GM23338 (cell line): Measurements from ENCODE around the gene WDR33. TPM values are rescaled to one million over a fixed set of nuclear protein-coding genes. Genes with fewer than 3 reads are reported as not detected.

Source experiments
- ATAC-seq: fragments of 200-7000 bp; cut with Tn5 transposase; 3 replicates; pipeline ENCODE4 v1.9.1; 2020
- DNase-seq: peaks from one replicate; pipeline ENCODE4 v3.0.0-alpha.2; 2015; ENCODE audit warnings: low spot score
- H2AFZ ChIP-seq: fragments of 200-600 bp; sonication (generic); 2 replicates; pipeline ENCODE4 v1.8.0; 2016; ENCODE audit warnings: antibody characterized with exemption, mild to moderate bottlenecking, moderate library complexity
- H3F3A ChIP-seq: fragments of 200-600 bp; sonication (generic); replicated peaks from 2 replicates; pipeline ENCODE4 v1.8.0; 2017; ENCODE audit warnings: antibody characterized with exemption, mixed run types, low read depth
- H3K27ac ChIP-seq: fragments of 200-600 bp; sonication (generic); 2 replicates; pipeline ENCODE4 v1.6.1; 2016; ENCODE audit warnings: low read depth
- H3K27me3 ChIP-seq: fragments of 200-600 bp; sonication (generic); 2 replicates; pipeline ENCODE4 v1.8.0; 2016; ENCODE audit warnings: mild to moderate bottlenecking, mixed run types, moderate library complexity; ENCODE audit not compliant: insufficient read depth
- H3K36me3 ChIP-seq: fragments of 200-600 bp; sonication (generic); 2 replicates; pipeline ENCODE4 v1.8.0; 2016; ENCODE audit warnings: mild to moderate bottlenecking; ENCODE audit not compliant: insufficient read depth
- H3K4me1 ChIP-seq: fragments of 200-600 bp; sonication (generic); 2 replicates; pipeline ENCODE4 v1.8.0; 2016; ENCODE audit warnings: mild to moderate bottlenecking, moderate library complexity; ENCODE audit not compliant: insufficient read depth
- H3K4me2 ChIP-seq: fragments of 200-600 bp; sonication (generic); 2 replicates; pipeline ENCODE4 v1.7.1; 2017; ENCODE audit warnings: mixed run types
- H3K4me3 ChIP-seq: fragments of 200-600 bp; sonication (generic); 2 replicates; pipeline ENCODE4 v1.6.1; 2016; ENCODE audit warnings: mixed run types
- H3K79me2 ChIP-seq: fragments of 200-600 bp; sonication (generic); replicated peaks from 2 replicates; pipeline ENCODE4 v1.8.0; 2017; ENCODE audit warnings: mild to moderate bottlenecking; ENCODE audit not compliant: insufficient read depth
- H3K9me2 ChIP-seq: fragments of 200-600 bp; sonication (generic); 2 replicates; pipeline ENCODE4 v1.8.0; 2017; ENCODE audit not compliant: insufficient read depth
- H4K20me1 ChIP-seq: fragments of 200-600 bp; sonication (generic); replicated peaks from 2 replicates; pipeline ENCODE4 v1.8.0; 2017; ENCODE audit warnings: mild to moderate bottlenecking; ENCODE audit not compliant: insufficient read depth
- H3K27ac Mint-ChIP-seq: 2 replicates; pipeline ENCODE4 v1.8.0; 2020; ENCODE audit warnings: inconsistent platforms, mild to moderate bottlenecking, moderate library complexity, mixed read lengths
- H3K27me3 Mint-ChIP-seq: 3 replicates; pipeline ENCODE4 v1.8.0; 2022; ENCODE audit warnings: low read depth, mild to moderate bottlenecking, moderate library complexity, mixed read lengths, inconsistent platforms; ENCODE audit not compliant: insufficient read depth, poor library complexity
- H3K36me3 Mint-ChIP-seq: 3 replicates; pipeline ENCODE4 v1.8.0; 2021; ENCODE audit warnings: low read depth, mild to moderate bottlenecking, inconsistent platforms, moderate library complexity, mixed read lengths
- H3K4me1 Mint-ChIP-seq: 3 replicates; pipeline ENCODE4 v1.8.0; 2020; ENCODE audit warnings: mild to moderate bottlenecking, inconsistent platforms, mixed read lengths
- H3K4me3 Mint-ChIP-seq: 3 replicates; pipeline ENCODE4 v1.8.0; 2021; ENCODE audit warnings: moderate library complexity, mild to moderate bottlenecking, inconsistent platforms, mixed read lengths
- H3K9me3 Mint-ChIP-seq: 3 replicates; pipeline ENCODE4 v1.8.0; 2020; ENCODE audit warnings: moderate library complexity, mild to moderate bottlenecking, inconsistent platforms, mixed read lengths
- CREB1 ChIP-seq: fragments of 250-450 bp; sonication (Bioruptor Pico); IDR thresholded peaks from 2 replicates; pipeline ENCODE4 v1.5.0; 2020; ENCODE audit warnings: low read depth, mild to moderate bottlenecking, moderate library complexity
- EZH2 ChIP-seq: fragments of 200-600 bp; sonication (generic); IDR thresholded peaks from one replicate; pipeline ENCODE4 v1.8.0; 2017; ENCODE audit warnings: antibody characterized with exemption, mild to moderate bottlenecking, low read depth; ENCODE audit not compliant: unreplicated experiment
- JUNB ChIP-seq: IDR thresholded peaks from one replicate; pipeline ENCODE4 v1.6.1; 2016; ENCODE audit warnings: antibody characterized with exemption; ENCODE audit not compliant: unreplicated experiment
- NANOG ChIP-seq: IDR thresholded peaks from 2 replicates; pipeline ENCODE4 v1.6.1; 2016; ENCODE audit warnings: antibody characterized with exemption, borderline replicate concordance
- POLR2AphosphoS5 ChIP-seq: IDR thresholded peaks from 2 replicates; pipeline ENCODE4 v1.6.1; 2016; ENCODE audit warnings: antibody characterized with exemption, low read depth
- ZNF331 ChIP-seq: fragments of 250-450 bp; sonication (Bioruptor Pico); IDR thresholded peaks from 2 replicates; pipeline ENCODE4 v1.5.0; 2020; ENCODE audit warnings: low read depth, mild to moderate bottlenecking, moderate library complexity
- polyA plus RNA-seq: library from polyadenylated mRNA; unstranded; fragments of >200 nt; fragmentation: Nextera tagmentation; extraction: Ambion mirVana; gene quantifications from 2 replicates; pipeline ENCODE4 v1.2.1, GENCODE V29; 2016
- total RNA-seq: library from RNA; depleted of rRNA; stranded (reverse); fragments of >200 nt; shearing (Covaris generic); gene quantifications from 2 replicates; pipeline ENCODE4 v1.2.3, GENCODE V29; 2014
- TF ChIP-seq, protein P1 (sequence below): fragments of 250-450 bp; sonication (Bioruptor Pico); IDR thresholded peaks from 2 replicates; pipeline ENCODE4 v1.5.0; 2020; ENCODE audit warnings: mild to moderate bottlenecking, moderate library complexity

Gene WDR33
- total and polyA plus RNA-seq, 2 experiments from 2014 or later: 37.2 to 54.7 TPM

GRCh38 chr2:127654084-127654837 lies 156.7 kb downstream of the WDR33 start (continued):
- TF ChIP-seq, protein P1, sequence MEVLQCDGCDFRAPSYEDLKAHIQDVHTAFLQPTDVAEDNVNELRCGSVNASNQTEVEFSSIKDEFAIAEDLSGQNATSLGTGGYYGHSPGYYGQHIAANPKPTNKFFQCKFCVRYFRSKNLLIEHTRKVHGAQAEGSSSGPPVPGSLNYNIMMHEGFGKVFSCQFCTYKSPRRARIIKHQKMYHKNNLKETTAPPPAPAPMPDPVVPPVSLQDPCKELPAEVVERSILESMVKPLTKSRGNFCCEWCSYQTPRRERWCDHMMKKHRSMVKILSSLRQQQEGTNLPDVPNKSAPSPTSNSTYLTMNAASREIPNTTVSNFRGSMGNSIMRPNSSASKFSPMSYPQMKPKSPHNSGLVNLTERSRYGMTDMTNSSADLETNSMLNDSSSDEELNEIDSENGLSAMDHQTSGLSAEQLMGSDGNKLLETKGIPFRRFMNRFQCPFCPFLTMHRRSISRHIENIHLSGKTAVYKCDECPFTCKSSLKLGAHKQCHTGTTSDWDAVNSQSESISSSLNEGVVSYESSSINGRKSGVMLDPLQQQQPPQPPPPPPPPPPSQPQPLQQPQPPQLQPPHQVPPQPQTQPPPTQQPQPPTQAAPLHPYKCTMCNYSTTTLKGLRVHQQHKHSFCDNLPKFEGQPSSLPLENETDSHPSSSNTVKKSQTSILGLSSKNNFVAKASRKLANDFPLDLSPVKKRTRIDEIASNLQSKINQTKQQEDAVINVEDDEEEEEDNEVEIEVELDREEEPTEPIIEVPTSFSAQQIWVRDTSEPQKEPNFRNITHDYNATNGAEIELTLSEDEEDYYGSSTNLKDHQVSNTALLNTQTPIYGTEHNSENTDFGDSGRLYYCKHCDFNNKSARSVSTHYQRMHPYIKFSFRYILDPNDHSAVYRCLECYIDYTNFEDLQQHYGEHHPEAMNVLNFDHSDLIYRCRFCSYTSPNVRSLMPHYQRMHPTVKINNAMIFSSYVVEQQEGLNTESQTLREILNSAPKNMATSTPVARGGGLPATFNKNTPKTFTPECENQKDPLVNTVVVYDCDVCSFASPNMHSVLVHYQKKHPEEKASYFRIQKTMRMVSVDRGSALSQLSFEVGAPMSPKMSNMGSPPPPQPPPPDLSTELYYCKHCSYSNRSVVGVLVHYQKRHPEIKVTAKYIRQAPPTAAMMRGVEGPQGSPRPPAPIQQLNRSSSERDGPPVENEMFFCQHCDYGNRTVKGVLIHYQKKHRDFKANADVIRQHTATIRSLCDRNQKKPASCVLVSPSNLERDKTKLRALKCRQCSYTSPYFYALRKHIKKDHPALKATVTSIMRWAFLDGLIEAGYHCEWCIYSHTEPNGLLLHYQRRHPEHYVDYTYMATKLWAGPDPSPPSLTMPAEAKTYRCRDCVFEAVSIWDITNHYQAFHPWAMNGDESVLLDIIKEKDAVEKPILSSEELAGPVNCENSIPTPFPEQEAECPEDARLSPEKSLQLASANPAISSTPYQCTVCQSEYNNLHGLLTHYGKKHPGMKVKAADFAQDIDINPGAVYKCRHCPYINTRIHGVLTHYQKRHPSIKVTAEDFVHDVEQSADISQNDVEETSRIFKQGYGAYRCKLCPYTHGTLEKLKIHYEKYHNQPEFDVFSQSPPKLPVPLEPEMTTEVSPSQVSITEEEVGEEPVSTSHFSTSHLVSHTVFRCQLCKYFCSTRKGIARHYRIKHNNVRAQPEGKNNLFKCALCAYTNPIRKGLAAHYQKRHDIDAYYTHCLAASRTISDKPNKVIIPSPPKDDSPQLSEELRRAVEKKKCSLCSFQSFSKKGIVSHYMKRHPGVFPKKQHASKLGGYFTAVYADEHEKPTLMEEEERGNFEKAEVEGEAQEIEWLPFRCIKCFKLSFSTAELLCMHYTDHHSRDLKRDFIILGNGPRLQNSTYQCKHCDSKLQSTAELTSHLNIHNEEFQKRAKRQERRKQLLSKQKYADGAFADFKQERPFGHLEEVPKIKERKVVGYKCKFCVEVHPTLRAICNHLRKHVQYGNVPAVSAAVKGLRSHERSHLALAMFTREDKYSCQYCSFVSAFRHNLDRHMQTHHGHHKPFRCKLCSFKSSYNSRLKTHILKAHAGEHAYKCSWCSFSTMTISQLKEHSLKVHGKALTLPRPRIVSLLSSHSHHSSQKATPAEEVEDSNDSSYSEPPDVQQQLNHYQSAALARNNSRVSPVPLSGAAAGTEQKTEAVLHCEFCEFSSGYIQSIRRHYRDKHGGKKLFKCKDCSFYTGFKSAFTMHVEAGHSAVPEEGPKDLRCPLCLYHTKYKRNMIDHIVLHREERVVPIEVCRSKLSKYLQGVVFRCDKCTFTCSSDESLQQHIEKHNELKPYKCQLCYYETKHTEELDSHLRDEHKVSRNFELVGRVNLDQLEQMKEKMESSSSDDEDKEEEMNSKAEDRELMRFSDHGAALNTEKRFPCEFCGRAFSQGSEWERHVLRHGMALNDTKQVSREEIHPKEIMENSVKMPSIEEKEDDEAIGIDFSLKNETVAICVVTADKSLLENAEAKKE: no peak
- no peak for TF ChIP-seq EZH2
- TF ChIP-seq POLR2AphosphoS5: no peak

DNA sequence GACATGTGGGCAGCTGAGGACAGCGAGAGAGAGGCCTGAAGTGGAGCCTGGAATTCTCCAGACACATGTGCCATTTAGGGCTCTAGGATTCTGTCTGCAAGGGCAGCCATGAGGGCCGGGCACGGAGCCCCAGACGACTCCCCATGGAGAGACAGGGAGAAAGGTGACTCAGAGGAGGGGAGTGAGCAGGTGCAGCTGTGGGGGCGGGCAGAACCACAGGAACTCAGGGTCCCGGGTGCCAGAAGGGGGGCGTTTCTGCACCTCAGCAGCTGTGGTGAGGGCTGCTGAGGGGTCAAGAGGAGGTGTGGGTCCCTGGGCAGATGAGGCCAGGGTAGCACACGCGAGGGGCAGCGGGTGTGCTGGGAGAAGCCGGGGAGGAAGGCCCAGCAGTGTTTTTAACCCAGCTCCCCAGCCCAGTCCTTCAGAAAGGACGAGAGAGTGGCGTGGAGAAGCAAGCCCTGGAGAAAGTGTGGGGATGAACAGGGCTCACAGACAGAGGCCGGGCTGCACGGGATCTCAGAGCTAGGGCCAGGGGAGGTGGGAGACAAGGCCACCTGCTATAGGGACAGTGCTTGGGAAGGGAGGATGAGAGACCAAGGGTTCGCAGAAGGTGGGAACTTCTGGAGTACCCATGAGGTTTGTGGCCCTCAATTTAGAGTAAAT lies 157.4 kb downstream of the WDR33 start:
- peaks cover 22% of the 10 kb centered on the region for H3K27me3 Mint-ChIP-seq
- Histone ChIP-seq H3K27me3 (no peaks in the 10 kb centered on the region), H3F3A (no peaks in the 10 kb centered on the region), H2AFZ (no peak overlapping the region), H3K27ac (no peak overlapping the region), H3K79me2 (no peaks in the 10 kb centered on the region), H3K4me1 (no peaks in the 10 kb centered on the region), H4K20me1 (no peaks in the 10 kb centered on the region; the same call in 1 of the 2 replicates), H3K36me3 (no peaks in the 10 kb centered on the region), H3K9me2 (no peaks in the 10 kb centered on the region), H3K4me3 (no peak overlapping the region), H3K4me2 (no peak overlapping the region)
- no peak for DNase-seq
- no peaks in the 10 kb centered on the region; the same call in 2 of the 3 replicates for H3K36me3 Mint-ChIP-seq
- H3K4me3 Mint-ChIP-seq: no peak overlapping the region
- TF ChIP-seq NANOG (no peak), EZH2 (no peak), ZNF331 (CRISPR knock-in tag) (no peak), JUNB (no peak), CREB1 (CRISPR knock-in tag) (no peak)
- H3K4me1 Mint-ChIP-seq: peaks cover 8% of the 10 kb centered on the region
- no peak overlapping the region for H3K27ac Mint-ChIP-seq
- H3K9me3 Mint-ChIP-seq: no peaks in the 10 kb centered on the region
- no peak for ATAC-seq
